Posterior vena cava (tissue), 2 donors: ENCODE results near the gene FAM174B. TPM values are rescaled to one million over a fixed set of nuclear protein-coding genes. Genes with fewer than 3 reads are reported as not detected.

Experiments
- DNase-seq: peaks from one replicate; pipeline ENCODE4 v3.0.0-alpha.2; 2020; ENCODE audit warnings: low spot score
- intact Hi-C, 2 donors: fragments of 100-400 bp; cut with DNase I; formaldehyde crosslinking; loops; one replicate each; pipeline versions ENCODE4 v1.14.1 to v1.14.2; 2022 to 2023
- total RNA-seq, 2 donors: library from RNA; stranded (reverse); fragmentation: NEBNext Ultra II Directional; extraction: Animal tissue kit (Norgen Biotek cat#: 25700); gene quantifications; one replicate each; pipeline ENCODE4 v1.2.1, GENCODE V29; 2021
- donor health status: DM: yes; HTN: yes; CAD: no.
- donor health status: DM: yes; HTN: yes; CAD: no.

Gene FAM174B
- total RNA-seq, 2 donors from 2014 or later = 8.0 to 9.0 TPM

- intact Hi-C loops = no loop called here
- DNase-seq = no peak
Observed at GRCh38 chr15:92667287-92667904, 11.8 kb upstream of the FAM174B start.

DNA sequence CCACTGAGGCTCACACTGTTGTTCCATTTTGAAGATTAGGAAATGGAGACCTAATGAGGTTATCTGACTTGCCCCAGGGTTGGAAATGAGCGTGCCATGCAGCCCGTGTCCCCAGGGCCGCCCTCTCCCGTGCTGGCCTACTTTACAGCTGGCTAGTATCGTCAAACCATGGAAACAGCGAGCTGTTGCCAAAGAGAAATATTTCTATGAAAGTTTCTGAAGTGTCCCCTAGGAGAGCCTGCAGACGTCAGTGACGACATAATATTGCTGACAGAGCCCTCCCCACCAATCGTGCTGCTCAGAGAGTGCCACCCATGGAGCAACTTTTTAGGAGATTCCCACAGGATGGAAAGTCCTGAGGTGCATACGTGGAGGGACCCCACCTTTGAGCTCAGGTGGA lies 11.2 kb upstream of the FAM174B start:
- intact Hi-C loops = no loop called here
- DNase-seq = no peak

- DNase-seq = no peak
- intact Hi-C loops = no loop called here
Observed at GRCh38 chr15:92665100-92665555, 9.6 kb upstream of the FAM174B start.

- intact Hi-C loops = no loop called here
- DNase-seq = no peak
Observed at GRCh38 chr15:92664178-92664900, 8.8 kb upstream of the FAM174B start.

GRCh38 chr15:92663250-92663951 lies 7.8 kb upstream of the FAM174B start:
- intact Hi-C loops = no loop called here

DNA sequence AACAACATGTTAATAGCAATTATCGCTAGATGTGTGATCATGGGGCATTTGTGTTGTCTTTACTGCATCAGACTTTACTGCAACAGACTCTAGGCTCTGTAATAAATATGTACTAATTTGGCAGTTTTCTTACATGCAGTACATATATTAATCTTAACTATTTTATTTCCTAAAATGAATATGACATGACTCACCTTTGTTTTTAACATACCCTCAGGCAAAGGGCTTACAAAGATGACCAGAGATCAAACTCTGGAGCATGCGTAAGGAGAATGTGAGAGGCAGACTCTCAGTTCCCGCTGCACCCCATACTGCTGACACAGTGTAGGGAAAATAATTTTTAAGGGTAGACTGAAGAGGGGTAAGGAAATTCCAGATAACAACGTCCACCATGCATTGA lies 7.2 kb upstream of the FAM174B start:
- no peak for DNase-seq
- intact Hi-C loops = no loop called here

More at GRCh38 chr15:92663250-92663951, 7.8 kb upstream of the FAM174B start:
- DNase-seq = no peak

DNA sequence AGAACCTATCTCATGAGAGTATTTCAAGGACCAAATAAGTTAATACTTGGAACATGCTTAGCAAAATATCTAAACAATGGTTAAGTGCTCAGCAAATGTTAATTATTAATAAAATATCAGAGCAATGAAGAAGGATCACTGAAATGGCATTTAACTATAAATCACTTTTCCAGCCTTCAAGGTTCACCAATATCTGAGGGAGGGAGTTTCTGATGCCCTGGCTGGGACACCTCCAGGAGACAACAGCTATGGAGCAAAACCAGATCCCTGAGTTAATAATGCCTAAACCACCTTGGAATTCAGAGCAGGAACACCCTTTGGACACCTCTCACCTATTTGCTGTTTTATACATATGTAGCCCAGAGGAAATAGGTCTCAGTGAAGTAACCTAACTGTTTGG lies 6.4 kb upstream of the FAM174B start:
- DNase-seq = no peak
- intact Hi-C loops = no loop called here

DNA sequence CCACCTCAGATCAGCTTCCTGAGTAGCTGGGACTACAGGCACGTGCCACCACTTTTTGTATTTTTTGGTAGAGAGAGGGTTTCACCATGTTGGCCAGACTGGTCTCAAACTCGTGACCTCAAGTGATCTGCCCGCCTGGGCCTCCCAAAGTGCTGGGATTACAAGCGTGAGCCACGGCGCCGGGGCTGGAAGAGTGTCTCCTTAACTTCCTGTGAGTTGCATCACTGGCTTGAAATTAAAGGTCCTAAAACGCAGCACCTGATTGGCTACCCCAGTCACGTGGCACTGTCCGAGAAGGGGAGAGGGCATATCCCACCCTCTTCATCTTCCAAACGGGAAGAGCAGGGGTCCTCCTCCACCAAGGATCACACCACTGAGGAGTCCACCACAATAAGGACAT lies 5.5 kb upstream of the FAM174B start:
- intact Hi-C loops = no loop called here
- no peak for DNase-seq

DNA sequence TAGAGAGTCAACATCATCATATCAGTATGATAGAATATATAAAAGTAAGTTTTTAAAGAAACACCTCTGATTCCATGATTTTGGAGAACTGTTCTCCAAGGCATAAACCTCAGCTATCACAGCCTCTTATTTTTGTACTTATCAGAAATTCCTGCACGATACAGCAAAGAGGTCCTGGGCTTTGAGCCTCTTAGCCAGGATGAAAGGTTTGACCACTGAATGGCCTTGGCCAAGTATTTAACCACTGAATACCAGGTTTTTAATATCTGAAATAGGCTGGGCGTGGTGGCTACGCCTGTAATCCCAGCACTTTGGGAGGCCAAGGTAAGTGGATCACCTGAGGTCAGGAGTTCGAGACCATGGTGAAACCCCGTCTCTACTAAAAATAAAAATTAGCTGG lies 1.9 kb upstream of the FAM174B start:
- DNase-seq = no peak
- intact Hi-C loops = loop anchor here in 1 of 2 donors (5.0 kb wide), 1 partner anchor 580 kb away; no protein-coding TSS in a partner anchor

GRCh38 chr15:92656089-92656488 lies 514 bp upstream of the FAM174B start:
- no peak for DNase-seq
- intact Hi-C loops = loop anchor here in 1 of 2 donors (5.0 kb wide), 1 partner anchor 579 kb away; no protein-coding TSS in a partner anchor

DNA sequence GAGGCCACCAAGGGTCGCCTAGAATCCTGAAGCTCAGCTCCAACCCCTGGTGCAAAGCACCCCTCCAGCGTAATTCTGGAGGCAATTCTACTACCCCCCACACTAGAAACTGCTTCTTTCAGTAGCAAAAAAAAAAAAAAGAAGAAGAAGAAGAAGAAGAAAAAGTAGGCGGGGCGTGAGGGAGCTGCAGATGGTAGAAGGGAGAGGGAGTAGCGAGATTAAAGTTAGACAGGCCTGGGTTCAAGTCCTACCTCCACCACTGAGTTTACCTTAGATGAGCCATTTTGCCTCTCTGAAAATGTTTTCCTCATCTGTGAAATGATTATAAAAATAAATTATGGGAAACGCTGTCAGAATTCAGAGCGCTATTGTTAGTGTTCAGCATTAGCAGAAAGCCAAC lies 913 bp downstream of the FAM174B start:
- no peak for DNase-seq
- intact Hi-C loops = loop anchor here in 1 of 2 donors (5.0 kb wide), 1 partner anchor 577 kb away; no protein-coding TSS in a partner anchor

GRCh38 chr15:92653836-92654539 lies 1.6 kb downstream of the FAM174B start:
- intact Hi-C loops = no loop called here
- no peak for DNase-seq

DNA sequence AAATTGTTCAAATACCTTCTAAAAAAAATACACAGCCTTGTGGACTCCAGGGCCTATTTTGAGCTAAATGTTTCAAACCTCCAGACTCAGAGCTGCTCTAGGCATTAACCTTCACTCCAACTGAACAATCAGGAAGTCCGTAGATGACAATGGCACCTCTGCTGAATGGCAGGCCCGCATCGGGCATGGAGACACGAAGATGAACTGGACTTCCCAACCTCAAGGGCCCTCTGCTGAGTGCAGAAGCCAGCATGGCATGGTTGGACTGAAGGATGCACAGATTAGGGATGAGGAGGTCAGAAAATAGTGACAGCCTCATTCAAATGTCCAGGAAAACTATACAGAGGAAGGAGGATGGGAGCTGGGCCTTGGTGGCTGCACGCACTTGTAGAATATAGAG lies 2.2 kb downstream of the FAM174B start:
- intact Hi-C loops = no loop called here

GRCh38 chr15:92652576-92652966 lies 3.0 kb downstream of the FAM174B start:
- DNase-seq = no peak
- intact Hi-C loops = no loop called here

More for the DNA sequence above, 2.2 kb downstream of the FAM174B start:
- no peak for DNase-seq

DNA sequence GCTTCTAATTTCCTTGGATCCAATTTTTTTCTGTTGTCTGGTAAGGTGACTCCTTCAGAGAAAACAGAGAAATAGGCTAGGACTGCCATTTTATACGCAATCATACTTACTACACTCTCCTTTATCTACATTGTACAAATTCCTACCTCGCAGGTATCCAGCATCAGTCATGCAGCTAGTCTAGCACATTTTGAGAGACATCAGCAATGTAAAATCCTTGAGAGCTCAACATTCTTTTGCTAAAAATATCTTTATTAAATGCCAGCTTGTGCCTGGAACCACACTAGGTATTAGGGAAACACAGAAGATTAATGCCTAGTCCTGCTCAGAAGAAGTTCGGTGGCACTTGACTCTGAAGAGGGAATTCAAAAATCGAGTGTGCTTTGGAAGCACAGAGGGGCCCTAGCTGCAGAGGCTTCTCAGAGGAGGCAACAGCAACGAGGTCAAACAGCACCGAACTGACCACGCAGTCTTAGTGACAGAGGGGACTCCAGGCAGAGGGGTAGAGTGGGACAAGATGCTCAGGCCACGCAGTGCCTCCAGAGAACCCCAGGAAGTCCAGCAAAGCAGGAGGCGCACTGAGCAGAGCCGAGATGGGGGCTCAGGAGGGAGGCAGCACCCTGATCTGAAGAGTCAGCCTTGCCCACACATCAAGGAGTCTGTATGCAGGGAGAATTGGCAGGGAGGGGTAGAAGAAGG lies 3.5 kb downstream of the FAM174B start:
- DNase-seq = no peak
- intact Hi-C loops = no loop called here

- intact Hi-C loops = no loop called here
- no peak for DNase-seq
Observed at GRCh38 chr15:92650966-92651365, 4.6 kb downstream of the FAM174B start.

DNA sequence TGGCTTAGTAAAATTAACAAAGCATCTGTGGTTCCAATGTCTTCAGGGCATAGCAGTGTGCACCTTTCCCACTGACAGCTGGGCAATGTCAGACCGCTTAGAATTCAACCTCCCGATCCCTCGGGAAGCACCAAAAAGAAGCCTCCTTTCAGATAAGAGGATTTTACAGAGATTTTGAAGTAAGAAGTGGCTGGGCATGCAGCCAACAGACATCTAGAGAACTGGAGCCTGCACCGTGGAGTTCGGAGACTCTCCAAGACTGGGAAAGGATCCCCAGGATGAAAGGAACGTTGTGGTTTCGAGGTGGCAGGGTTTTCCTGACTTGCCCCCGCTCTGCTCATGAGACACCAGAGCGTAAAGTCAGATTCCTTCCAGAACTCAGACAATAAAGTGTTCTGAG lies 5.3 kb downstream of the FAM174B start:
- intact Hi-C loops = no loop called here
- DNase-seq = no peak

DNA sequence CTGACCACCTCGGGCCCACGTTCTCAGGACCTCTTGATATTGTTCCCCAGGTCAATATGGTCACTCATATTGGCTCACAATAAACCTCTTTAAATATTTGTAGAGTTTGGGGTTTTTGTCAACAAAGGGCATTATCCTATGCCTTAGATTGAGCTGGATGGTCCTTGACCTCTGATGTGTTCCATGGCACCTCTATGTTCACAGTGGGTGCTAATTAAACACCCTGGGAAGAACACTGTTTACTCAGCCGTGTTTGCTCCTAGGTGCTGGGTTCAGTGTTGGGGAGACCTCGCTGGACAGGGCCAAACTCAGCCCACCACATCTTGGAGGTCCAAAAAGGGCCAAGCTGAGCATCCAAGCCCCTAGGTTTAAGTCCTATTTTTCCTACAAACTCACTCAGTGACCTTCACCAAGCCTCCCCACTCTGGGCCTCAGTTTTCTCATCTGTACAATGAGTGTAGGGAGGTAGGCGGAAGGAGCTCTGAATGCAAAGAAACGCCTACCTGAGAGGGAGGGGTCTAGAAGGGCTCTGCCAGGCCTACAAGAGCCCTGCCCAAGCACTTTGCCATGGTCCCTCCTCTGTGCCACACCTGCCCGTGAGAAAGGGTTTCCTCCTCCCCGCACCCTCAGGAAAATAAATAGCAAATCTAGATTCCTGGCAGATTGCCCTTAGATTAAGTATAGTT lies 7.2 kb downstream of the FAM174B start:
- intact Hi-C loops = no loop called here
- DNase-seq = no peak
